Smooth muscle cell (in vitro differentiated cells): ENCODE results near the gene GRAMD1B. TPM values are rescaled to one million over a fixed set of nuclear protein-coding genes. Genes with fewer than 3 reads are reported as not detected.

ENCODE experiments used
- DNase-seq: peaks from one replicate; lab custom pipeline; 2025; ENCODE audit not compliant: unreplicated experiment; lab: John Stamatoyannopoulos, UW
- H2AFZ ChIP-seq: fragments of 200-600 bp; sonication (generic); 2 replicates; pipeline ENCODE4 v1.6.0; 2016; ENCODE audit warnings: antibody characterized with exemption, low read depth, mild to moderate bottlenecking
- H3F3A ChIP-seq: fragments of 200-600 bp; sonication (generic); 2 replicates; pipeline ENCODE4 v1.6.0; 2017; ENCODE audit warnings: antibody characterized with exemption, low read depth
- H3K27ac ChIP-seq: fragments of 200-600 bp; sonication (generic); 2 replicates; pipeline ENCODE4 v1.5.1; 2016; ENCODE audit warnings: low read depth, mild to moderate bottlenecking
- H3K27me3 ChIP-seq: fragments of 200-600 bp; sonication (generic); 2 replicates; pipeline ENCODE4 v1.6.1; 2016; ENCODE audit warnings: low read depth, mild to moderate bottlenecking
- H3K36me3 ChIP-seq: fragments of 200-600 bp; sonication (generic); 2 replicates; pipeline ENCODE4 v1.5.1; 2016; ENCODE audit warnings: low read depth
- H3K4me1 ChIP-seq: fragments of 200-600 bp; sonication (generic); 2 replicates; pipeline ENCODE4 v1.5.1; 2016; ENCODE audit warnings: low read depth
- H3K4me2 ChIP-seq: fragments of 200-600 bp; sonication (generic); 2 replicates; pipeline ENCODE4 v1.6.0; 2016; ENCODE audit warnings: mild to moderate bottlenecking
- H3K4me3 ChIP-seq: fragments of 200-600 bp; sonication (generic); 2 replicates; pipeline ENCODE4 v1.5.1; 2016; ENCODE audit warnings: mild to moderate bottlenecking
- H3K79me2 ChIP-seq: fragments of 200-600 bp; sonication (generic); 2 replicates; pipeline ENCODE4 v1.6.0; 2016; ENCODE audit warnings: low read depth, mild to moderate bottlenecking
- H3K9ac ChIP-seq: fragments of 200-600 bp; sonication (generic); 2 replicates; pipeline ENCODE4 v1.6.0; 2016; ENCODE audit warnings: low read depth
- H3K9me3 ChIP-seq: fragments of 200-600 bp; sonication (generic); replicated peaks from 2 replicates; pipeline ENCODE4 v1.5.1; 2016; ENCODE audit warnings: low read depth
- H4K20me1 ChIP-seq: fragments of 200-600 bp; sonication (generic); 2 replicates; pipeline ENCODE4 v1.6.0; 2016; ENCODE audit warnings: low read depth
- CTCF ChIP-seq: fragments of 200-600 bp; sonication (generic); IDR thresholded peaks from 2 replicates; pipeline ENCODE4 v1.5.1; 2017; ENCODE audit warnings: borderline replicate concordance, mild to moderate bottlenecking, antibody characterized with exemption; ENCODE audit not compliant: insufficient read depth, poor library complexity, severe bottlenecking
- WGBS: methylation state at CpG from one replicate; pipeline ENCODE4 v1.1.7; 2016; ENCODE audit warnings: low lambda C conversion rate; 5-methylcytosine and 5-hydroxymethylcytosine counted together
- polyA plus RNA-seq: library from polyadenylated mRNA; unstranded; fragments of >200 nt; fragmentation: Nextera tagmentation; extraction: Ambion mirVana; gene quantifications from 2 replicates; pipeline ENCODE4 v1.2.1, GENCODE V29; 2016
- total RNA-seq: library from RNA; depleted of rRNA; stranded (reverse); fragments of >200 nt; gene quantifications from 2 replicates; pipeline ENCODE4 v1.2.3, GENCODE V29; 2014

GRAMD1B gene
- total and polyA plus RNA-seq, 2 experiments from 2014 or later, result 2.4 to 3.4 TPM

- Histone ChIP-seq H3F3A (no peaks in the 10 kb centered on the region), H3K27ac (no peak overlapping the region), H2AFZ (no peak overlapping the region), H3K4me1 (peaks cover 3% of the 10 kb centered on the region), H4K20me1 (no peaks in the 10 kb centered on the region), H3K9ac (no peak overlapping the region), H3K79me2 (no peaks in the 10 kb centered on the region), H3K4me2 (no peak overlapping the region), H3K36me3 (no peaks in the 10 kb centered on the region), H3K4me3 (no peak overlapping the region), H3K9me3 (no peaks in the 10 kb centered on the region), H3K27me3 (peaks cover 14% of the 10 kb centered on the region)
- TF ChIP-seq CTCF, result no peak
- no peak for DNase-seq
- WGBS, result 92% methylated on average over 15 of the region's 15 CpGs
Observed at GRCh38 chr11:123578778-123579481, 148.9 kb downstream of the GRAMD1B start.

DNA sequence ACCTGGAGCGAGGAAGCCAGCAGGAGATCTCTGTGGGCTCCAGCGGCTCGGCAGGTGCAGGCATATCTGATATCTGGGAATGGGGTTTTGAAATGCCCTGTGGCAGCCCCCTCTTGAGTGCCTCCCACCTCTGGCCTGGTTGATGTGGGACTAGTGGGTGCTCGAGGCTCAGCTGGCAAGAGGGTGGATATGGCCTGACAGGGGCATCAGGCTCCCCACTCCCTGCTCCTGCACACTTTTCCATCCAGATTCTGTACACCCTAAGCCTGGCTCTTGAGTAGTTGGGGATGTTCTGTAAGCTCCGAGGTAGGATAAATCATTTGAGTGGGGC lies 149.4 kb downstream of the GRAMD1B start:
- no peaks in the 10 kb centered on the region for H4K20me1 ChIP-seq
- no peaks in the 10 kb centered on the region for H3F3A ChIP-seq
- H3K4me3 ChIP-seq, result no peak overlapping the region
- no peak overlapping the region for H3K9ac ChIP-seq
- no peak for DNase-seq
- peaks cover 14% of the 10 kb centered on the region for H3K27me3 ChIP-seq
- no peak overlapping the region for H2AFZ ChIP-seq
- H3K9me3 ChIP-seq, result no peaks in the 10 kb centered on the region
- no peaks in the 10 kb centered on the region for H3K36me3 ChIP-seq
- 90% methylated on average over 5 of the region's 5 CpGs for WGBS
- H3K4me1 ChIP-seq, result peaks cover 3% of the 10 kb centered on the region
- H3K27ac ChIP-seq, result no peak overlapping the region
- no peaks in the 10 kb centered on the region for H3K79me2 ChIP-seq
- no peak for TF ChIP-seq CTCF
- H3K4me2 ChIP-seq, result no peak overlapping the region

- Histone ChIP-seq H3K4me3 (no peak overlapping the region), H2AFZ (no peak overlapping the region), H3K36me3 (no peaks in the 10 kb centered on the region), H3K27ac (no peak overlapping the region), H3K79me2 (no peaks in the 10 kb centered on the region), H3K27me3 (peaks cover 14% of the 10 kb centered on the region), H3K4me1 (peaks cover 3% of the 10 kb centered on the region), H3K4me2 (no peak overlapping the region), H3F3A (no peaks in the 10 kb centered on the region), H3K9me3 (no peaks in the 10 kb centered on the region), H4K20me1 (no peaks in the 10 kb centered on the region), H3K9ac (no peak overlapping the region)
- TF ChIP-seq CTCF, result no peak
- no peak for DNase-seq
- 92% methylated on average over 6 of the region's 6 CpGs for WGBS
Observed at GRCh38 chr11:123580137-123580536, 150.1 kb downstream of the GRAMD1B start.

DNA sequence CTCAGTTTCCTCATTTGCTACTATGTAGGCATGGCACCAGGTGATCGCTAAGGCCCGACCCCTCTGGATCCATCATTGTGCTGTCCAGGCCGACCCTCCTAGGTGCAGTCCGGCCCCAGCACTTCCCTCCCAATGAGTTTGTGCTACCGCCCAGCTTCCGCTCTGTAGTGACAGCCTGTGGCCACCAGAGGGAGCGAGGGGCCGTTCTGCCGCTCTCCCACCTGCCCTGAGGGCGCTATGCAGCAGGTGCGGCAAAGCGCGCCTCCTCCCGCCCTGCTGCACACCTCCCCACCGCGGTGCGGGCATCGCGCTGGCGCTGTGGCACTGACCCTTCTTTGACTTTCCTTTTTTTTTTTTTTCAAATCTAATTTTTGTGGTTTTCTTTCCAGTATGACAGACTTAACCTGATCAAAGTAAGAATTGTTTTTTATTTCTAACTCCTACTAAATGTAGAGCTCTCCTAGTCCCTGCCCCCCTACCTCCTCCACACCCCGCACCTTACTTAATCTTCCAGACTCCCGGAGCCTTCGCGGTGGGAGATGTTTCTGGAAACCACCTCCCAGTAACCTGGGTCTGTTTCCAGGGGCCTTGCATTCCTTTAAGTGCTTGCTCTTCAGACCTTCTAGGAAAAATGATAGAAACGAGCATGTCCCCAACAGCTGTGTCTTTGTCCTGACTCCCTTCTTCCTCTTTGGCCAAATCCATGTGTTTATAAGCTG lies 150.6 kb downstream of the GRAMD1B start:
- Histone ChIP-seq H2AFZ (no peak overlapping the region), H3K27ac (no peak overlapping the region), H4K20me1 (no peaks in the 10 kb centered on the region), H3K36me3 (no peaks in the 10 kb centered on the region), H3K9me3 (no peaks in the 10 kb centered on the region), H3F3A (no peaks in the 10 kb centered on the region), H3K27me3 (peaks cover 10% of the 10 kb centered on the region), H3K79me2 (no peaks in the 10 kb centered on the region), H3K4me2 (no peak overlapping the region), H3K4me1 (peaks cover 6% of the 10 kb centered on the region), H3K4me3 (no peak overlapping the region), H3K9ac (no peak overlapping the region)
- no peak for DNase-seq
- WGBS, result 12% methylated on average over 25 of the region's 25 CpGs
- TF ChIP-seq CTCF, result peak; percentile 92
